Small intestine (tissue), 7 donors: Measurements from ENCODE around the gene NFKBIB. TPM values are rescaled to one million over a fixed set of nuclear protein-coding genes. Genes with fewer than 3 reads are reported as not detected.

Source experiments
- DNase-seq, 2 donors: peaks; one replicate each; pipeline versions ENCODE4 v3.0.0 to v3.0.0-alpha.2; 2013
- FAIRE-seq: peaks from 2 replicates; lab custom pipeline; 2012; peaks lifted over from hg19 to GRCh38; lab: Jason Lieb, UNC
- H3K27ac ChIP-seq, 3 donors: one replicate each; pipeline ENCODE4 v1.5.1; 2013; ENCODE audit warnings: low read length in 2 of 3, mild to moderate bottlenecking in 2 of 3, control low read depth in 1 of 3, inconsistent platforms in 1 of 3, low read depth in 1 of 3, moderate library complexity in 1 of 3
- H3K27me3 ChIP-seq, 3 donors: one replicate each; pipeline ENCODE4 v1.6.1; 2013; ENCODE audit warnings: low read length in 3 of 3, inconsistent platforms in 1 of 3; ENCODE audit not compliant: control insufficient read depth in 3 of 3, insufficient read depth in 3 of 3
- H3K36me3 ChIP-seq, 3 donors: one replicate each; pipeline ENCODE4 v1.6.1; 2013; ENCODE audit warnings: low read length in 3 of 3, inconsistent platforms in 1 of 3, low read depth in 1 of 3, mild to moderate bottlenecking in 1 of 3, moderate library complexity in 1 of 3; ENCODE audit not compliant: control insufficient read depth in 3 of 3, insufficient read depth in 2 of 3
- H3K4me1 ChIP-seq, 3 donors: one replicate each; pipeline ENCODE4 v1.6.1; 2013; ENCODE audit warnings: low read length in 2 of 3, inconsistent platforms in 1 of 3, low read depth in 1 of 3, mild to moderate bottlenecking in 1 of 3, moderate library complexity in 1 of 3; ENCODE audit not compliant: control insufficient read depth in 3 of 3, insufficient read depth in 2 of 3
- H3K4me3 ChIP-seq, 3 donors: one replicate each; pipeline ENCODE4 v1.5.1; 2013; ENCODE audit warnings: low read length in 3 of 3, control low read depth in 1 of 3, inconsistent platforms in 1 of 3, low read depth in 1 of 3, mild to moderate bottlenecking in 1 of 3, moderate library complexity in 1 of 3
- H3K9me3 ChIP-seq, 2 donors: one replicate each; pipeline ENCODE4 v1.6.1; 2013; ENCODE audit warnings: low read depth in 1 of 2, low read length in 1 of 2; ENCODE audit not compliant: control insufficient read depth in 2 of 2, insufficient read depth in 1 of 2
- WGBS, 3 donors: extraction: QIAGEN DNeasy Blood & Tissue Kit; methylation state at CpG; one replicate each; pipeline ENCODE4 v1.1.7; 2013; 5-methylcytosine and 5-hydroxymethylcytosine counted together
- polyA plus RNA-seq, 4 donors: library from polyadenylated mRNA; stranded (reverse) in 3 of 4; unstranded in 1 of 4; fragments of 200-250 nt in 3 of 4; fragments of 120-200 nt in 1 of 4; gene quantifications; one replicate each; pipeline versions ENCODE4 v1.2.1 to v1.2.3, GENCODE V29; 2013
- donor health status: healthy with polysubstance abuse.
- donor health status: control.
- donor health status: control.
- donor health status: Bipolar disorder and iron deficiency.
- donor health status: healthy.

The NFKBIB gene
- polyA plus RNA-seq, 4 donors = 16.9 to 45.4 (median 43.8) TPM

DNA sequence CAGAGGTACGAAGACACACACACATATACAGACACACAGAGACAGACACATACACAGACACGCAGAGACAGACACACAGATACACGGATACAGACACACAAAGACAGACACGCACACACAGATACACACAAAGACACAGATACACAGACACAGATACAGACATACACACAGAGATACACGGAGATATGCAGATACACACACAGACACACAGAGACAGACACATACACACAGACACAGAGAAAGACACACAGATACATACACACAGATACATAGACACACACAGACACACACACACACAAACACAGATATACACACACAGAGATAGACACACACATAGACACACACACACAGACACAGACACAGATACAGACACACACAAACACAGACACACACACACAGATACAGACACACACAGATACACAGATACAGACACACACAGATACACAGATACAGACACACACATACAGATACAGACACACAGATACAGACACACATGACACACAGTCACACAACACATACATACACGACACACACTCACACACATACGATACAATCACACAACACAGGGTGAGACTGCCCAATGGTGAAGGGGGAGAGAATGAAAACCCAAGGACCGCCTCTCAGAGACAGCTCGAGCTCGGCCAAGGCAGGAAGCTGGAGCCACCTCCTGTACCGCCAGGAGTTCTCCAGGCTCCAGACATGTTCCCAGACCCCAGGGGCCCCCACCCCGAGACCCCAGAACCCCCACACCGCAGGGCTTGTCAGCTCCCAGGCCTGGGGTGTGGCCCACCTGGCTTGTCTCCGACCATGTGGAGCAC, 21.0 kb downstream of the NFKBIB start:
- no peak for FAIRE-seq
- Histone ChIP-seq H3K4me1 (peaks cover 0 to 9% (median 0%) of the 10 kb centered on the region in 3 donors), H3K36me3 (peaks cover 0 to 79% (median 2%) of the 10 kb centered on the region in 3 donors), H3K4me3 (no peak overlapping the region), H3K27me3 (no peaks in the 10 kb centered on the region), H3K9me3 (no peaks in the 10 kb centered on the region), H3K27ac (no peak overlapping the region)
- 75 to 89% (median 85%) methylated on average over 14 of the region's 14 CpGs for WGBS, 3 donors
- DNase-seq = no peak

DNA sequence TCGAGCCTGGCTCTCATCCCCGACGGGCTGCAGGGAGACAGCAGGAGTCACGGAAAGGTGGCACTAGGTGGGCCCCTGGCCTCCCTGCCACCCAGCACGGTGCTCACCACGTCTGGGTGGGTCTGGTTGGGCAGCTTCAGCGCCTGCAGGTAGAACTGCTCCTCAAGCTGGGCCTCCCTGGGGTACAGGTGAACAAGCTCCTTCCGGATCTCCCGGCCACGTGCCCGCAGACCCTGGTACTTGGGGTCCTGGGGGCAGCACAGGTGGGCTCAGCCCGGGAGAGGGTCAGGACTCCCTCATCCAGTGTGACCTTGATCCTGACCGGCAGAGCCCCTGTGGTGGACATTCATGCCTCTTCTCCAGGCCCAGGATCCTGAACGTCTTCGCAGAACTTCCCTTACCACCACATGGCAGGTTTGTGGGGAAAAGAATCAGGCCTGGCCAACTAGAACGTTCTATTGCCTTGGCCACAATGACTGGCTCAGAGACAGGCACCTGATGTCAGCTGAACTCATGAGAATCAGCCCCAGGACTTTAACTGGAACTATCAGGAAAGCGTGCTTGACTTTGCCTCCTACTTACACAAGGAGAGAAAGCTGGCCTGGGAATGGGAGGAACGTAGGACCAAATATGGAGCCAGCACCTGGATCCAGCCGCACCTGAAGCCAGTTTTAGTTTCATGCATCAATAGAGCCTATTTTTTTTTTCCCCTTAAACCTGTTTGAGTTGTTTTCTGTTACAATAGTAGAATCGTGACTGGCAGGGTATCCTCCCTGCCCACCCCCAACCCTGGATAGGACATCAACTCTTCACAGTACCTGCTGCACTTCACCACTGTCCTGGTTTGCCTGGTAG, 21.9 kb downstream of the NFKBIB start:
- no peak for FAIRE-seq
- Histone ChIP-seq H3K4me1 (peaks cover 0 to 9% (median 0%) of the 10 kb centered on the region in 3 donors), H3K4me3 (no peak overlapping the region), H3K27ac (no peak overlapping the region), H3K9me3 (no peaks in the 10 kb centered on the region), H3K36me3 (peaks cover 0 to 80% (median 2%) of the 10 kb centered on the region in 3 donors), H3K27me3 (no peaks in the 10 kb centered on the region)
- no peak for DNase-seq
- WGBS, 3 donors = 92 to 94% (median 92%) methylated on average over 20 of the region's 20 CpGs

DNA sequence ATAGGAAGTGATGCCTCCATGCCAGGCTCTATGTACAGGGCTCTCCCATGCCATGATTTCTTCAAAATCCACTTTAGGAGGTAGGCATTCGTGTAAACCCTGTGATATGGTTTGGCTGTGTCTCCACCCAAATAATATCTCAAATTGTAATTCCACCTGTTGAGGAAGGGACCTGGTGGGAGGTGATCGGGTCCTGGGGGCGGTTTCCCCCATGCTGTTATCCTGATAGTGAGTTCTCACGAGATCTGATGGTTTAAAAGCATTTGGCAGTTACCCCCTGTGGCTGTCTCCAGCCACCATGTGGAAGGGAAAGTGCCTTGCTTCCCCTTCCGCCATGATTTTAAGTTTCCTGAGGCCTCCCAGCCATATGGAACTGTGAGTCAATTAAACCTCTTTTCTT, 22.7 kb downstream of the NFKBIB start:
- H3K4me3 ChIP-seq = no peak overlapping the region
- H3K36me3 ChIP-seq = peaks cover 0 to 83% (median 2%) of the 10 kb centered on the region in 3 donors
- H3K9me3 ChIP-seq = no peaks in the 10 kb centered on the region
- no peaks in the 10 kb centered on the region for H3K27me3 ChIP-seq
- 95 to 98% (median 95%) methylated on average over 5 of the region's 5 CpGs for WGBS, 3 donors
- H3K4me1 ChIP-seq = peaks cover 0 to 9% (median 0%) of the 10 kb centered on the region in 3 donors
- no peak for FAIRE-seq
- no peak for DNase-seq
- H3K27ac ChIP-seq = no peak overlapping the region

DNA sequence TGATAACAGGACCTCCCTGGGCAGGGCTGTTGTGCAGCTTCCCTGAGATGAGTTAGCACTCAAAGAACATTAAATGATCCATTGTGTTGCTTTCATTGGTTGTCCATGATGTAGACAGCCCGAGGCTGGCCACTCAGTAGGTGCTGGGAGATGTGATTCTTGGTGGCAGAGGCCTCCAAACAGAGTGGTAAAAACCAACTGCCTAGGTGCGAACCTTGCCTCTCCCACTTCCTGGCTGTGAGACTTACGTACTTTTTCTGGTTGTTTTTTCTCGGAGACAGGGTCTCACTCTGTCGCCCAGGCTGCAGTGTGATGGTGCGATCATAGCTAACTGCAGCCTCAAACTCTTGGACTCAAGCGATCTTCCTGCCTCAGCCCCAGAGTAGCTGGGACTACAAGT, 24.6 kb downstream of the NFKBIB start:
- Histone ChIP-seq H3K36me3 (peaks cover 0 to 75% (median 2%) of the 10 kb centered on the region in 3 donors), H3K27ac (no peak overlapping the region), H3K4me3 (no peak overlapping the region), H3K27me3 (no peaks in the 10 kb centered on the region), H3K9me3 (no peaks in the 10 kb centered on the region), H3K4me1 (peaks cover 0 to under 1% (median 0%) of the 10 kb centered on the region in 3 donors)
- no peak for FAIRE-seq
- 94 to 95% (median 95%) methylated on average over 7 of the region's 7 CpGs for WGBS, 3 donors
- DNase-seq = no peak

DNA sequence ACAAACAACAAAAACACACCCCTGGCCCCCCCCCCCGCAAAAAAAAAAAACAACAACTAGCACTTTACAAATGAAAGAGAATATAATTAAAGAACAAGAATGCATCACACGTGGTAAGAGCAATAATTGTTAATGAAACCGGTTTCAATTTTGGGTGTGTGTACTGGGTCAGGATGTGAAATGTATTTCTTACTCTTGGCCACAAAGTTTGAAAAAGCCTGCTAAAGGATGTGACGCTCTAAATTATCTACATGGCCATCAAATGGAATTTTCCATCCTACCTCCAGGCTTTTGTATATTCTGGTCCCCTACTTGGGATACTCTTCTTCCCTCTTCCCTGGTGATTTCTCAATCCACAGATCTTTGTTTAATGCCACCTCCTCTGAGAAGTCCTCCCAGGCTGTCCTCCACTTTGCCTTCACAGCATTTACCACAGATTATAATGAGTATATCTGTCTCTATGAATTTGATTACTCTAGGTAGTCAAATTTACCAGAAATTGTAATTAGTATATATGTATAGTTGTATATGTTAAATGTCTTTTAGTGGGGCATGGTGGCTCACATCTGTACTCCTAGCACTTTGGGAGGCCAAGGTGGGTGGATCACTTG, 28.7 kb downstream of the NFKBIB start:
- H3K36me3 ChIP-seq = peaks cover 0 to 61% (median 0%) of the 10 kb centered on the region in 3 donors
- 67 to 70% (median 69%) methylated on average over 4 of the region's 4 CpGs for WGBS, 3 donors
- no peak for FAIRE-seq
- H3K9me3 ChIP-seq = peaks cover 0 to 3% of the 10 kb centered on the region in 2 donors
- H3K4me1 ChIP-seq = peaks cover 0 to 7% (median 2%) of the 10 kb centered on the region in 3 donors
- no peaks in the 10 kb centered on the region for H3K27me3 ChIP-seq
- no peak overlapping the region for H3K27ac ChIP-seq
- DNase-seq = no peak
- H3K4me3 ChIP-seq = no peak overlapping the region

DNA sequence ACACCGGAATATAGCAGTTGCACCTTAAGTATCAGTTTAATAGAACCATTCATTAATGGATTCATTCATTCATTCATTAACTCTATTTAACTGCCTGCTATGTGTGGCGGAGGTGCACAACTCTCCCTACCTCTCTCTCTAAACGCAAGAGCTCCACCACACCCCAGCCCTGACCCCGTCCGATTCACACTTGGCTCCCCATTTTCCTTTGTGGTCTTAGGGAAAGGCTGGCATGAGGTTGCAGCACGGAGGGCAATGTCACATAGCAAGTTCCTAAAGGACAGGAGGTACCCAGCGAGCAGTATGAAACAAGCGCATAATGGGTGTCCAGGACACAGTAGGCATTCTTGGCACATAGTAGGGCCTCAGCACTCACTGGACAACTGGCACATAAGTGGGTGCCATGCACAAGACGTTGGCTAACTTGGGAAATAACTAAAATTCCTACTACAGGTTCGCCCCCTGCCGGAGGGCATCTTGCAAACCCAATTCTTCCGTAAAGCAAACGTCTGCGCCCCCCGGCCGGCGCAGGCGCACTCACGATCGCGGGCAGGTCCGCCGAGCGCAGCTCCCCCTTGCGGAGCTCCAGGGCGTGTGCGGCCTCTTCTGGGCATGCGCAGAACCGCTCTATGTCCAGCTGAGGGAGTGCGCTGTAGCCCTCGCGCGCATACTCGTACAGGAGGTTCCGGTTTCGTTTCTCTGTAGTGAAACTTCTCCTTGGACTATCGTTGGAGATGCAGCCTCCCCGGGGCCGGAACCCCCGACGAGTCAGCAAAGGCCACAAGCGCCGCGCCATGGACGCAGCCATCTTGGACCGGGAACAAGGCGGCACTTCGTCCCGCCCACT, 30.4 kb downstream of the NFKBIB start, which contains the start of gene SARS2:
Gene SARS2 (minus strand): TSS at position 835 of the 847 bp plus-strand sequence. CDS start 27 bp downstream, at position 808.
- peaks cover 0 to 60% (median 0%) of the 10 kb centered on the region in 3 donors for H3K36me3 ChIP-seq
- FAIRE-seq = no peak
- peak; percentile 90 to 96 for DNase-seq
- H3K27ac ChIP-seq = peak within 1 kb of the TSS; percentile 56 to 93 (median 82)
- peaks cover 0 to 7% (median 2%) of the 10 kb centered on the region in 3 donors for H3K4me1 ChIP-seq
- H3K27me3 ChIP-seq = no peaks in the 10 kb centered on the region
- peak within 1 kb of the TSS; percentile 44 to 98 (median 63) for H3K4me3 ChIP-seq
- peaks cover 0 to 12% of the 10 kb centered on the region in 2 donors for H3K9me3 ChIP-seq
- 1 to 2% (median 2%) methylated on average over 49 of the region's 49 CpGs for WGBS, 3 donors

DNA sequence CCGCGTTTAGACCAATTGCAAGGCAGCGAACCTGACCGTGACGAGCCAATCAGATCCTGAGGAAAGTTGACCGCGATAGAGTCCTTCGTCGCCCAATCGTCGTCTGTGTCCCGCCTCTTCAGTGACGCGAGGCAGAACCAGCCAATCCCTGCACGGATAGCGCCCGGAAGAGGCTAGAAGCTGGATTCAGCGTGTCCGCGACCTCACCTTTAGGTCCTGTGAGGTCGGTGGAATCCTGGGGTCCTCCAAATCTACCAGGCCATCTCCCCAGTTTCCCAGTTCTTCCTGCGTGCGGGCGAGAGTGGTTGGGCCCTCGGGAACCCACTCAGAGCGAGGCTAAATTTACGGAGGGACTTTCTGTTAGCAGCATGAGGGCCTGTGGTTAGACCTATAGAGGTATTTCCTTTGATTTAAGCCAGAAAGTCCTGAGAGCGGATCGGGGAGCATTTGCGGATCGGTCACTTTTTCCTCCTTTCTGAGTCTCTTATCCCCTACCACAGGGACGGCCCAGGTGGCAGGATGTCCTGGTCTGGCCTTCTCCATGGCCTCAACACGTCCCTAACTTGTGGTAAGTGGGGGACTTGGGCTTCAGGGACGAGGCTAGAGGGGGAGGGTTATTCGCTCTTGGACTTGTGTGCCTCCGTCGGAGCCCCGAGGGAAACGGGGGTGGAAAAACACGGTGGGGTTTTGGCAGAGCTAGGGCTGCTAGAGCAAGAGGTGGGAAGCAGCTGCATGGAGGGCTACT, 31.2 kb downstream of the NFKBIB start, which contains the start of gene MRPS12:
Gene MRPS12 (plus strand): TSS at position 169 of the 745 bp plus-strand sequence. CDS start 351 bp downstream, at position 520.
- FAIRE-seq (peak; percentile 44), DNase-seq (peak; percentile 99 to 100)
- peak within 1 kb of the TSS; percentile 56 to 93 (median 82) for H3K27ac ChIP-seq
- H3K4me3 ChIP-seq = peak within 1 kb of the TSS; percentile 44 to 98 (median 63)
- peaks cover 0 to 7% (median 2%) of the 10 kb centered on the region in 3 donors for H3K4me1 ChIP-seq
- peaks cover 0 to 19% of the 10 kb centered on the region in 2 donors for H3K9me3 ChIP-seq
- H3K27me3 ChIP-seq = no peaks in the 10 kb centered on the region
- peaks cover 0 to 55% (median 0%) of the 10 kb centered on the region in 3 donors for H3K36me3 ChIP-seq
- WGBS, 3 donors = 0% methylated on average over 40 of the region's 40 CpGs
